RWPE1 (cell line): ENCODE measurements around the gene LIPF.

ENCODE experiments used
- CTCF ChIA-PET: fragments of 350-600 bp; sonication (Branson Sonifier 250); formaldehyde crosslinking; extraction: SDS; loops from one replicate; lab custom pipeline; 2021; lab: Yijun Ruan, JAX
- POLR2A ChIA-PET: fragments of 400-600 bp; formaldehyde crosslinking; extraction: SDS; loops from one replicate; lab custom pipeline; 2020; ENCODE audit warnings: antibody characterized with exemption; ENCODE audit not compliant: low non-redundant PET; lab: Yijun Ruan, JAX
- DNase-seq: peaks from one replicate; pipeline ENCODE4 v3.0.0; 2012; ENCODE audit warnings: low spot score
- H3K27ac ChIP-seq: fragments of 450-650 bp; 2 replicates; pipeline ENCODE4 v1.5.1; 2017
- TF ChIP-seq, protein P1 (sequence below): fragments of 450-650 bp; conservative IDR thresholded peaks from 2 replicates; pipeline ENCODE4 v1.5.1; 2017; ENCODE audit warnings: low read depth, mild to moderate bottlenecking

Gene LIPF

DNA sequence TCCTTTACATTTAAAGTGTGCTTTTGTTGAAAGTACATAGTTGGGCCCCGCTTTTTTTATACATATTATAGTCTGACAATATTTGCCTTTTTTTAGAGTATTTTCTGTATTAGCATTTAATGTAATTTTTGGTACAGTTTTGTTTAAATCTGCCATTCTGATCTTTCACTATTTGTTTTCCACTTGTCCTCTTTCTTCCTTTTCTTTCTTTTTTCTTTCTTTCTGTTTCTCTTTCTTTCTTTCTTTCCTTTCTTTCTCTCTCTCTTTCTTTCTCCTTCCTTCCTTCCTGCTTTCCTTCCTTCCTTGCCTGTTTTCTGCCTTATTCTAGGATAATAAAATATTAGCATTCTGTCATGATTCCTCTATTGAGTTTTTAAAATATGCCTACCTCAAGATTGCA is 51.3 kb downstream of the LIPF start:
- TF ChIP-seq, protein P1, sequence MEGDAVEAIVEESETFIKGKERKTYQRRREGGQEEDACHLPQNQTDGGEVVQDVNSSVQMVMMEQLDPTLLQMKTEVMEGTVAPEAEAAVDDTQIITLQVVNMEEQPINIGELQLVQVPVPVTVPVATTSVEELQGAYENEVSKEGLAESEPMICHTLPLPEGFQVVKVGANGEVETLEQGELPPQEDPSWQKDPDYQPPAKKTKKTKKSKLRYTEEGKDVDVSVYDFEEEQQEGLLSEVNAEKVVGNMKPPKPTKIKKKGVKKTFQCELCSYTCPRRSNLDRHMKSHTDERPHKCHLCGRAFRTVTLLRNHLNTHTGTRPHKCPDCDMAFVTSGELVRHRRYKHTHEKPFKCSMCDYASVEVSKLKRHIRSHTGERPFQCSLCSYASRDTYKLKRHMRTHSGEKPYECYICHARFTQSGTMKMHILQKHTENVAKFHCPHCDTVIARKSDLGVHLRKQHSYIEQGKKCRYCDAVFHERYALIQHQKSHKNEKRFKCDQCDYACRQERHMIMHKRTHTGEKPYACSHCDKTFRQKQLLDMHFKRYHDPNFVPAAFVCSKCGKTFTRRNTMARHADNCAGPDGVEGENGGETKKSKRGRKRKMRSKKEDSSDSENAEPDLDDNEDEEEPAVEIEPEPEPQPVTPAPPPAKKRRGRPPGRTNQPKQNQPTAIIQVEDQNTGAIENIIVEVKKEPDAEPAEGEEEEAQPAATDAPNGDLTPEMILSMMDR: no peak
- POLR2A ChIA-PET: no interaction called here
- DNase-seq: no peak
- no peak overlapping the region for H3K27ac ChIP-seq
- CTCF ChIA-PET: no interaction called here

DNA sequence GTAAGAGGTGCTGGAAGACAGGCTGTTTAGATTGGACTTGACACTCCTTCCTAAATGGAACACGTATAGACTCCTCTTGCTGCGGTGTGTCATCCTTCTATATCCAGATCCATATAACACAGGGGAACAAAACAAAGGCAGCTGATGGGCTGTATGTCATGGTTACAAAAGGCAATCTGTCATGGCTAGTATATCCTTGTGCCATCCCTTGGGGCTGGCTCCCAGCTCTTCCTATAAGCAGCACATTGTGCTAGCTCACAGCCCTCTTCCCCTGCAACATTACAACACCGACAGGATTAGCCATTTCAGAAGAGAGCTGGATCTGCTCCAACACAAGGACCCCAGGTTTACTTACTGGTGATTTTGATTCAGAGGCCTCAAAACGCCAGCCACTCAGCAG is 57.1 kb downstream of the LIPF start:
- CTCF ChIA-PET: interaction anchor here (0.6 kb wide), 1 partner anchor 23 kb away, joined by 4 read pairs; no protein-coding TSS in a partner anchor
- no peak for DNase-seq
- TF ChIP-seq, protein P1: no peak
- no peak overlapping the region for H3K27ac ChIP-seq
- POLR2A ChIA-PET: interaction anchor here (0.5 kb wide), 1 partner anchor 89 kb away, joined by 7 read pairs; no protein-coding TSS in a partner anchor

- DNase-seq: no peak
- TF ChIP-seq, protein P1: no peak
- POLR2A ChIA-PET: no interaction called here
- H3K27ac ChIP-seq: no peak overlapping the region
- CTCF ChIA-PET: interaction anchor here (0.7 kb wide), 1 partner anchor 483 kb away, joined by 3 read pairs; no protein-coding TSS in a partner anchor
These were observed 61.6 kb downstream of the LIPF start for GRCh38 chr10:88725798-88726197.

DNA sequence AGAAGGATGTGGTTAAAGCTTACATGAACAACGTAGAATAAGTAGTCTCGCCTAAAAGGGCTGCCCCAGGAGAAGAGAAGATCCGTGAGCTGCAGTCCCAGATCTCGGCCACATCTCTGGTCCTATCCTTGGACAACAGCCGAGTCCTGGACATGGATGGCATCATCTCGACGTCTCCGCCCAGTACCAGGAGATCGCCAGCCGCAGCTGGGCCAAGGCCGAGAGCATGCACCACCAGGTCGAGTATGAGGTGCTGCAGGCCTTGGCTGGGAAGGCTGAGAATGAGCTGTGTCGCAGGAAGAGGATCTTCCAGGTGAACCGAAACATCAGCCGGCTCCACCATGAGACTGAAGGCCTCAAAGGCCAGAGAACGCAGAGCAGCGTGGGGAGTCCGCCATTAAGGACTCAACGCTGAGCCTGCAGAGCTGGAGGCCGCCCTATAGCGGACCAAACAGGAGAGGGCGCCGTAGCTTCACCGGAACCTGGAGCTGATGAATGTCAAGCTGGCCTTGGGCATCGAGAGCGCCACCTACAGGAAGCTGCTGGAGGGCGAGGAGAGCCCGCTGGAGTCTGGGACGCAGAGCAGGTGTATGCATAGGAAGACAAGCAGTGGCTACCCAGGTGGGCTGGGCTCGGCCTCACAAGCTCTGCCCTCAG is 64.0 kb downstream of the LIPF start:
- ChIA-PET POLR2A (no interaction called here), CTCF (interaction anchor here (0.7 to 1.4 kb wide), 4 partner anchors 12 to 60 kb away, joined by 3 to 4 read pairs (median 3); no protein-coding TSS in a partner anchor)
- no peak overlapping the region for H3K27ac ChIP-seq
- TF ChIP-seq, protein P1: no peak
- DNase-seq: no peak
